Nephron (organoid): Measurements from ENCODE around the gene DNAH7.
"Not testable (repeated sequence)": the region's sequence is repeated elsewhere in the genome, so short reads cannot be mapped to it uniquely, and the experiment has no call there.

Experiments used
- H3K27ac Mint-ChIP-seq, 3 experiments: 2 replicates each; pipeline ENCODE4 v1.8.0; 2020; ENCODE audit warnings: mixed read lengths in 3 of 3, mild to moderate bottlenecking in 2 of 3, moderate library complexity in 1 of 3
- H3K27me3 Mint-ChIP-seq: 2 replicates; pipeline ENCODE4 v1.8.0; 2021; ENCODE audit warnings: low read depth, mild to moderate bottlenecking, moderate library complexity, mixed read lengths
- H3K36me3 Mint-ChIP-seq: 2 replicates; pipeline ENCODE4 v1.8.0; 2020; ENCODE audit warnings: low read depth, mixed read lengths
- H3K4me1 Mint-ChIP-seq: 2 replicates; pipeline ENCODE4 v1.8.0; 2020; ENCODE audit warnings: mixed read lengths
- H3K4me3 Mint-ChIP-seq, 3 experiments: 2 replicates each; pipeline ENCODE4 v1.8.0; 2020; ENCODE audit warnings: mild to moderate bottlenecking in 3 of 3, mixed read lengths in 3 of 3, moderate library complexity in 2 of 3
- H3K9me3 Mint-ChIP-seq: 2 replicates; pipeline ENCODE4 v1.8.0; 2020; ENCODE audit warnings: mixed read lengths
- TF ChIP-seq, protein P1 (sequence below), 3 experiments: fragments of 200-600 bp; sonication (generic); IDR thresholded peaks; one replicate each; pipeline ENCODE4 v1.5.0; 2021; ENCODE audit warnings: antibody characterized with exemption in 3 of 3; ENCODE audit not compliant: unreplicated experiment in 3 of 3

The DNAH7 gene

DNA sequence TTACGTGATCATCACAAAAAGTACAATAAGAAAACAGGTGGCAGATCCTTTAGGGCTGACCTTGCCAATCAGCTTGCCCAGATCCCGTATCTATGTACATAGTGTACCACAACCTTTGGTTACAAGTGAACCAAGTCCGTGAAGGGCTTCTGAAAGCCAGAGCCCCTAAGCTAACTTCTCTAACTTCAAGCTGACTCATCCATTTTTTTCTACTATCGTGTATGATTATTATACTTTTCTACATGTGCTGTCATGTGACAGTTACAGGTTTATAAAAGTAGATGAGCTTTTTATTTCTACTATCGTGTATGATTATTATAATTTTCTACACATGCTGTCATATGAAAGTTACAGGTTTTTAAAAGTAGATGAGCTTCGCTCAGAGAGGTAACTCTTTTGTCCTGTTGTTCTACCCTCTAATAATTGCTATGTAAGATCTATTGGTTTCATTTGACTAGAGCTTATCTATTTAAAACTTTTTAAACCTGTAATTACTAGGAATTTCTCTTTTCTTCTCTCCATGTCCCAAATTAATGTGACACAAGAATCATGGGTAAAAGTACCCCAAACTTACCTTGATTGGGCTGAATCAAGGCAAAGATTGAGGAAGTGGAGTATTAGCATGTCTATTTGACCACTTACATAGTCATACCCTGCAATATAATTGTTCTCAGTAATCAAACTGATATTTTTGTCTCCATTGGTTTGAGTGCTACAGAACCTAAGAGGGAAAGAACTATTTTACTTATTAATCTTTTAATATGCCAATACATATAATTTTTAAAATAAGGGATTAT is 29.4 kb upstream of the DNAH7 start:
- H3K4me3 Mint-ChIP-seq, result no peak overlapping the region
- no peaks in the 10 kb centered on the region for H3K27me3 Mint-ChIP-seq
- H3K4me1 Mint-ChIP-seq, result peaks cover 31% of the 10 kb centered on the region
- H3K36me3 Mint-ChIP-seq, result peaks cover 3% of the 10 kb centered on the region
- TF ChIP-seq, protein P1, sequence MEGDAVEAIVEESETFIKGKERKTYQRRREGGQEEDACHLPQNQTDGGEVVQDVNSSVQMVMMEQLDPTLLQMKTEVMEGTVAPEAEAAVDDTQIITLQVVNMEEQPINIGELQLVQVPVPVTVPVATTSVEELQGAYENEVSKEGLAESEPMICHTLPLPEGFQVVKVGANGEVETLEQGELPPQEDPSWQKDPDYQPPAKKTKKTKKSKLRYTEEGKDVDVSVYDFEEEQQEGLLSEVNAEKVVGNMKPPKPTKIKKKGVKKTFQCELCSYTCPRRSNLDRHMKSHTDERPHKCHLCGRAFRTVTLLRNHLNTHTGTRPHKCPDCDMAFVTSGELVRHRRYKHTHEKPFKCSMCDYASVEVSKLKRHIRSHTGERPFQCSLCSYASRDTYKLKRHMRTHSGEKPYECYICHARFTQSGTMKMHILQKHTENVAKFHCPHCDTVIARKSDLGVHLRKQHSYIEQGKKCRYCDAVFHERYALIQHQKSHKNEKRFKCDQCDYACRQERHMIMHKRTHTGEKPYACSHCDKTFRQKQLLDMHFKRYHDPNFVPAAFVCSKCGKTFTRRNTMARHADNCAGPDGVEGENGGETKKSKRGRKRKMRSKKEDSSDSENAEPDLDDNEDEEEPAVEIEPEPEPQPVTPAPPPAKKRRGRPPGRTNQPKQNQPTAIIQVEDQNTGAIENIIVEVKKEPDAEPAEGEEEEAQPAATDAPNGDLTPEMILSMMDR (IDR thresholded peaks at IDR 0.05; ENCODE audit: unreplicated experiment in 3 of 3), result no peak
- peaks cover 10% of the 10 kb centered on the region for H3K9me3 Mint-ChIP-seq
- no peak overlapping the region for H3K27ac Mint-ChIP-seq

DNA sequence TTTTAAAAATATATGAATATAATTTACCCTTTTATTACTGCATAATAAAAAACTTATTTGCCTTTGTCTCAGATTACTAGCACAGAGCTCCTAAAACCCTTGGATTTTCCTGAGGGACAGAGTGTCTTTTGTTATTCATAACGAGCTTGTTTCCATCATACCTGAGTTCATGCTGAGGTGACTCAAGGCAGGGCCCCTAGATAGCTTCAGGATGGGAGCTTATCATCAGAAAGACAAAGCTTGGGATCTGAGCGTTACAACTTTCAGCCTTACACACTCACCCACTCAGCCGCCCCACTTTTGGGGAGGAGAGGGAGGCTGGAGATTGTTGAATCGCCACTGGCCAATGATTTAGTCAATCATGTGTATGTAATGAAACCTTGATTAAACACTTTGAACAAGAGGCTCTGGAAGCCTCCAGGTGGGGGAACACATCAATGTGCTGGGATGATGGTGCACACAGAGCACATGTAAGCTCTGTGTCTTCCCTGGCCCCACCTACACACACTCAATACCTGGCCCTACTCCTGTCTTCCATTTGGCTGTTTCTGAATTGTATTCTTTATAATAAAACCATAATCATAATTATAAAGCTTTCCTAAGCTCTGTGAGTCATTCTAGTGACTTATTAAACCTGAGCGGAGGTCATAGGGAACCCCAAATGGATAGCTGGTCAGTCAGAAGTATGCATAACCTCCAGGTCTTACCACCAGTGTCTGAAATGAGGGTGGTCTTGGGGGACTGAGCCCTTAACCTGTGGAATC is 28.5 kb upstream of the DNAH7 start:
- TF ChIP-seq, protein P1 (IDR thresholded peaks at IDR 0.05; ENCODE audit: unreplicated experiment in 3 of 3), result no peak
- peaks cover 3% of the 10 kb centered on the region for H3K36me3 Mint-ChIP-seq
- peaks cover 9% of the 10 kb centered on the region for H3K9me3 Mint-ChIP-seq
- peaks cover 31% of the 10 kb centered on the region for H3K4me1 Mint-ChIP-seq
- no peak overlapping the region for H3K4me3 Mint-ChIP-seq
- H3K27me3 Mint-ChIP-seq, result no peaks in the 10 kb centered on the region
- no peak overlapping the region for H3K27ac Mint-ChIP-seq

DNA sequence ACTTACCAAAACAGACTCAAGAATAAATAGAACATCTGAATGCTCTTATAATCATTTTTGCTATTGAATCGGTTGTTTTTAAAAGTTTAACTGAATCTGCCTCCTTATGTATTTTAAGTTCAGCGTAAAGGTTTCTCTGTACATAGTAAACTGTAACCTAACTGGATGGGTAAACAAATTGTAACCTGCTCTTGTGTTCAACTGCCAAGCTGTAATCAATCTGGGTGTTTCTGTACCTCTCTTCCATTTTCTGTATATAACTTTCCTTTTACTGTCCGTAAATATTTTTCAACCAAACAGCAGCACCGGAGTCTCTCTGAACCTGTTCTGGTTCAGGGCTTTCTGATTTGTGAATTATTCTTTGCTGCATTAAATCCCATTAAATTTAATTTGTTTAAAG is 27.6 kb upstream of the DNAH7 start:
- H3K9me3 Mint-ChIP-seq, result peaks cover 13% of the 10 kb centered on the region
- H3K4me1 Mint-ChIP-seq, result peaks cover 25% of the 10 kb centered on the region
- H3K4me3 Mint-ChIP-seq, result no peak overlapping the region
- H3K27me3 Mint-ChIP-seq, result no peaks in the 10 kb centered on the region
- peaks cover 3% of the 10 kb centered on the region for H3K36me3 Mint-ChIP-seq
- no peak overlapping the region for H3K27ac Mint-ChIP-seq
- TF ChIP-seq, protein P1 (IDR thresholded peaks at IDR 0.05; ENCODE audit: unreplicated experiment in 3 of 3), result no peak

DNA sequence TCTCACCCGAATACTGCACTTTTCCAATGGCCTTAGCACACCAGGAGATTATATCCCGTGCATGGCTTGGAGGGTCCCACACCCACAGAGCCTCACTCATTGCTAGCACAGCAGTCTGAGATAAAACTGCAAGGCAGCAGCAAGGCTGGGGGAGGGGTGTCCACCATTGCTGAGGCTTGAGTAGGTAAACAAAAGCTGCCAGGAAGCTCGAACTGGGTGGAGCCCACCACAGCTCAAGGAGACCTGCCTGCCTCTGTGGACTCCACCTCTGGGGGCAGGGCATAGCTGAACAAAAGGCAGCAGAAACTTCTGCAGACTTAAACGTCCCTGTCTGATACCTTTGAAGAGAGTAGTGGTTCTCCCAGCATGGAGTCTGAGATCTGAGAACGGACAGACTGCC is 20.8 kb upstream of the DNAH7 start:
- peaks cover 23% of the 10 kb centered on the region for H3K9me3 Mint-ChIP-seq
- not testable (repeated sequence) for H3K36me3 Mint-ChIP-seq, H3K4me1 Mint-ChIP-seq, H3K4me3 Mint-ChIP-seq, H3K27ac Mint-ChIP-seq, H3K27me3 Mint-ChIP-seq

DNA sequence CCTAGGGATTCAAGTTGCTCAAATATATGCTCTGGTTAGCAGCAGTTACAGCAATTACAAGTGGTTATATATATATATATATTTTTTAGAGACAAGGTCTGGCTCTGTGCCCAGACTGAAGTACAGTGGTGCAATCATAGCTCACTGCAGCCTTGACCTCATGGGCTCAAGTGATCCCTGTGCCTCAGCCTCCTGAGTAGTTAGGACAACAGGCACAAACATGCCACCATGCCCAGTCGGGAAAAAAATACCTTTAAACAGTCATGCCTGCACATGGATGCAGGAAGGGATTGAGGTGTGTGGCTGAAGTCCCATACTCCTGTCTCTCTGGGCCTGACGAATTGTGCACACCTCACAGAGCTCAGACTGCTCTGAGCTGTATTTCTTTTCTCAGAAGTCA is 19.6 kb upstream of the DNAH7 start:
- H3K4me3 Mint-ChIP-seq, result no peak overlapping the region
- TF ChIP-seq, protein P1 (IDR thresholded peaks at IDR 0.05; ENCODE audit: unreplicated experiment in 3 of 3), result no peak
- H3K9me3 Mint-ChIP-seq, result peaks cover 17% of the 10 kb centered on the region
- H3K27me3 Mint-ChIP-seq, result no peaks in the 10 kb centered on the region
- peaks cover 6% of the 10 kb centered on the region for H3K36me3 Mint-ChIP-seq
- no peaks in the 10 kb centered on the region for H3K4me1 Mint-ChIP-seq
- H3K27ac Mint-ChIP-seq, result peak overlapping the region in 1 of 3 experiments; percentile 51

DNA sequence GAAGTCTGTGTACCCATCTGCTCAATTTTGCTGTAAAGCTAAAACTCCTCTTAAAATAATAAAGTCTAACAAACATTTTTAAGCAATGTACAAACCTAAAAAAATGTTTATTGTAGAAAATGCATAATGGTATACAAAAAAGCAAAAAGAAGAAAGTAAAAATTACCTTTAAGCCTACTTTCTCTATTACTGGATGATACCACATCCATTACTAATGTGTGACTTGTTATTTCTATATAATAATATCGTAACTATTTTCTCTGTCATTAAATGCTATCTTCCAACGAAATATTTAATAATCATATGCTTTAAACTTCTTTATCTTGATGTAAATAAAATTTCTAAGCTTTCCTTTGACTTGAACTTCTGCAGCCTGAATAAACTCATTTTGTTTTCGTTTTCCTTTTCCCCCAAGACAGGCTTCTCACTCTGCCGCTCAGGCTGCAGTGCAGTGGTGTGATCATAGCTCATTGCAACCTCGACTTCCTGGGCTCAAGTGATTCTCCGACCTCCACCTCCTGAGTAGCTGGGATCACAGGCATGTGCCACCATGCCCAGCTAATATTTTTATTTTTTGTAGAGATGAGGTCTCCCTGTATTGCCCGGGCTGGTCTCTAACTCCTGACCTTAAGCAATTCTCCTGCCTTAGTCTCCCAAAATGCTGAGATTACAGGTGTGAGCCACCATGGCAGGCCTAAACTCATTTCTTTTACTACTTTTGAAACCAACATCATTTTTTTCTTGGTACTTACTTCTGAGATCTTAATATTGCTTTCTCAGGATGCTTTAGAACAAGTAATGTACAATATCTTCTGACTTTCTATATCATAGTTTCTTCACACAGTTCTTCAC is 18.1 kb upstream of the DNAH7 start:
- Mint-ChIP-seq H3K36me3 (peaks cover 6% of the 10 kb centered on the region), H3K4me3 (no peak overlapping the region), H3K27ac (no peak overlapping the region), H3K4me1 (no peaks in the 10 kb centered on the region), H3K27me3 (no peaks in the 10 kb centered on the region), H3K9me3 (peaks cover 19% of the 10 kb centered on the region)
- TF ChIP-seq, protein P1 (IDR thresholded peaks at IDR 0.05; ENCODE audit: unreplicated experiment in 3 of 3), result no peak
